ENCODE results near the gene SNX13.

Gene SNX13

DNA sequence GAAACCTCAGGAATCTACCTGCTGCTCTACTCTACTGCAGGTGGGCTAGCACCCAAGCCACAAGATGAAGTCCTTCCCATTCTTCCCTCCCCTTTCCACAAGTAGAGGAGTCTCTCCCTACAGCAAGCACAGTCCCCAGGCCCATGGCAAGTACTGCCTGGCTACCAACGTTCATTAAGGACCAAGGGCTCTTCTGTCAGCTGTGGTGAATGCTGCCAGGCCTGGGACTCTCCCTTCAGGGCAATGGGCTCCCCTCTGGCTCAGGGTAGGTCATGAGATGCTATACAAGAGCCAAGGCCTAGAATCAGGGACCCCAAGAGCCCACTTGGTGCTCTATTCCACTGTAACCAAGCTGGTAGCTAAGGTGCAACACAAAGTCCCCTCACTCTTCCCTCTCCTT lies 39.8 kb downstream of the SNX13 start:
- Histone ChIP-seq H3K9me3 (ENCODE audit: control insufficient read depth, low read length) (no peaks in the 10 kb centered on the region), H3K4me1 (ENCODE audit: control insufficient read depth, insufficient read depth, low read length) (no peaks in the 10 kb centered on the region), H3K9ac (ENCODE audit: low read length) (no peak overlapping the region), H3K27me3 (ENCODE audit: control insufficient read depth, insufficient read depth, low read length) (no peaks in the 10 kb centered on the region), H3K36me3 (ENCODE audit: control insufficient read depth, insufficient read depth, low read length) (no peaks in the 10 kb centered on the region), H3K4me3 (ENCODE audit: low read length) (no peak overlapping the region)

GRCh38 chr7:17898111-17898510 lies 42.2 kb downstream of the SNX13 start:
- H3K27me3 ChIP-seq (ENCODE audit: control insufficient read depth, insufficient read depth, low read length): no peaks in the 10 kb centered on the region
- H3K4me1 ChIP-seq (ENCODE audit: control insufficient read depth, insufficient read depth, low read length): no peaks in the 10 kb centered on the region
- H3K4me3 ChIP-seq (ENCODE audit: low read length): no peak overlapping the region
- H3K36me3 ChIP-seq (ENCODE audit: control insufficient read depth, insufficient read depth, low read length): no peaks in the 10 kb centered on the region
- no peaks in the 10 kb centered on the region for H3K9me3 ChIP-seq (ENCODE audit: control insufficient read depth, low read length)
- no peak overlapping the region for H3K9ac ChIP-seq (ENCODE audit: low read length)

DNA sequence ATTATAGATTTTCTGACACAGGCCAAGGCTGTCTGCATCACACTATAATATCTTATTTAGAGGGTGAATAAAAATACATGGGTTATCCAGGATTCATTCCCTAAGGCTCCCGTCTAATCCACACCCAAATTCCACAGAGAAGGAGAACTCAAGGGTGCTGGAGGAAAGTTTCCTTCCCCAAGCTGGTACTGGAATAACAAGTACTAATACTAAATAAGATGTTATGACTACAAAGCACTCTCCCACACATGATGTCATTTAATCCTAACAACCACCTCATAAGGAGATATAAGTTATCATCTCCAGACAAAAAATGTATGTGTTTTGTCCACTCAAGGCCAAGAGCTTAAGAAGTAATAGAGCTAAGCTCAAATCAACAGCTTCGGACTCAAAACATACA lies 53.0 kb downstream of the SNX13 start:
- Histone ChIP-seq H3K9ac (ENCODE audit: low read length) (no peak overlapping the region), H3K4me3 (ENCODE audit: low read length) (no peak overlapping the region), H3K36me3 (ENCODE audit: control insufficient read depth, insufficient read depth, low read length) (no peaks in the 10 kb centered on the region), H3K9me3 (ENCODE audit: control insufficient read depth, low read length) (no peaks in the 10 kb centered on the region), H3K4me1 (ENCODE audit: control insufficient read depth, insufficient read depth, low read length) (no peaks in the 10 kb centered on the region), H3K27me3 (ENCODE audit: control insufficient read depth, insufficient read depth, low read length) (no peaks in the 10 kb centered on the region)

GRCh38 chr7:17882685-17883084 lies 57.6 kb downstream of the SNX13 start:
- Histone ChIP-seq H3K27me3 (ENCODE audit: control insufficient read depth, insufficient read depth, low read length) (no peaks in the 10 kb centered on the region), H3K36me3 (ENCODE audit: control insufficient read depth, insufficient read depth, low read length) (no peaks in the 10 kb centered on the region)

DNA sequence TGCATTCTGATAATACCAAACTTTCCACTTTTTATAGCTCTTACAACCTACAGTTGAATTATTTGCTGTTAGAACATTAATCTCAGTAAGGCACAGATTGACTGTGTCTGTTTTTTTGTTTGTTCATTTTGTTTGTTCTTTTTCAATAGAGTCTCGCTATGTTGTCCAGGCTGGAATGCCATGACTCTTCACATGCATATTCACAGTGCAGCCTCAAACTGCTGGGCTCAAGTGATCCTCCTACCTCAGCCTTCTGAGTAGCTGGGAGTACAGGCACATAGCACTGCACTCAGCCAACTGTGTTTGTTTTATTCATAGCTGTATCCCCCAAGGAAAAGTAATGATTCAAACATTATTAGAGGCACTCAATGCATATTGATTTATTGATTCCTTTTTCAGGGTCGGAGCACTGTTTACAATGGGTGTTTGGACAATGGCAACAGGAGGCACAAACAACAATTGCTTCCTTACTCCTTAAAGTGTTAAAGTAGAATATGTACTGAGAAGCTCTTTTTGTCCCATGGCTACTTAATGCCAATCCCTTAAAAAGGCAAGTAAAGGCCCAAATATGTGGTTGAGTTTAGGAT lies 61.1 kb downstream of the SNX13 start:
- Histone ChIP-seq H3K9me3 (ENCODE audit: control insufficient read depth, low read length) (no peaks in the 10 kb centered on the region), H3K4me3 (ENCODE audit: low read length) (no peak overlapping the region), H3K9ac (ENCODE audit: low read length) (no peak overlapping the region), H3K36me3 (ENCODE audit: control insufficient read depth, insufficient read depth, low read length) (no peaks in the 10 kb centered on the region), H3K27me3 (ENCODE audit: control insufficient read depth, insufficient read depth, low read length) (no peaks in the 10 kb centered on the region), H3K4me1 (ENCODE audit: control insufficient read depth, insufficient read depth, low read length) (no peaks in the 10 kb centered on the region)

More at GRCh38 chr7:17882685-17883084, 57.6 kb downstream of the SNX13 start:
- H3K4me1 ChIP-seq (ENCODE audit: control insufficient read depth, insufficient read depth, low read length): no peaks in the 10 kb centered on the region
- no peak overlapping the region for H3K9ac ChIP-seq (ENCODE audit: low read length)
- H3K4me3 ChIP-seq (ENCODE audit: low read length): no peak overlapping the region
- no peaks in the 10 kb centered on the region for H3K9me3 ChIP-seq (ENCODE audit: control insufficient read depth, low read length)

- no peak overlapping the region for H3K4me3 ChIP-seq (ENCODE audit: low read length)
- H3K4me1 ChIP-seq (ENCODE audit: control insufficient read depth, insufficient read depth, low read length): no peaks in the 10 kb centered on the region
- no peaks in the 10 kb centered on the region for H3K36me3 ChIP-seq (ENCODE audit: control insufficient read depth, insufficient read depth, low read length)
- H3K9ac ChIP-seq (ENCODE audit: low read length): no peak overlapping the region
- no peaks in the 10 kb centered on the region for H3K9me3 ChIP-seq (ENCODE audit: control insufficient read depth, low read length)
- H3K27me3 ChIP-seq (ENCODE audit: control insufficient read depth, insufficient read depth, low read length): no peaks in the 10 kb centered on the region
Observed at GRCh38 chr7:17878627-17879026, 61.7 kb downstream of the SNX13 start.

DNA sequence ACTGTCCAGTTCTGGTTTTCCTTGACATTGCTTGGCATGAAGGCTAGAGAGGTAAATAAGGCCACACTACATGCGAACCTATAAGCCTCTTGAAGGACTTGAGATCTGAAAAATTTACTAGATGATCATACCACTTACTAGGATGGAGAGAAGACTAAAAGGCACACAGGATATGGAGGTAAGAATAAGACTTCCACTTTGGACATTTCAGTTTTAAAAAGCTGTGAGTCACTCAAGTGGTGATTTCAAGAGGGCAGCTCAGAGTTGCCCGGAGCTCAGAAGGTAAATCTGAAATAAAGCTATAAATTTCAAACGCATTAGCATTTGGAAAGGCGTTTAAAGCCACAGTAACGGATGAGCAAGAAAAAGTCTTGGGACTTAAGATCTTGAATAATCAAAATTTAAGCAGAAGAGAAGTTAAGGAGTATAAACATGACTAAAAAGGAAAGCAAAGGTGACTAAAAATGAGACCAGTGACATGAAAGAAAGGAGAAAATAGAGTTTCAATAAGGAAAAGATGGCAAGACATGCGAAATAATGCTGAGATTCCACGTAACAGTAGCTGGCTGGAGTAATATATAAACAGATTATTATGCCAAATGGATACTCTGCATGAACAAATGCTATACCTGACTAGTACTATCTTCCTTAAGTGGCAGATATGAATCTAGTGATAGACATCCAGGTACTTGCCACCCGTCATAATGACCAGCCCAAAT lies 68.3 kb downstream of the SNX13 start:
- H3K36me3 ChIP-seq (ENCODE audit: control insufficient read depth, insufficient read depth, low read length): no peaks in the 10 kb centered on the region

GRCh38 chr7:17870406-17870805 lies 69.9 kb downstream of the SNX13 start:
- Histone ChIP-seq H3K9ac (ENCODE audit: low read length) (no peak overlapping the region), H3K36me3 (ENCODE audit: control insufficient read depth, insufficient read depth, low read length) (no peaks in the 10 kb centered on the region), H3K4me3 (ENCODE audit: low read length) (no peak overlapping the region), H3K9me3 (ENCODE audit: control insufficient read depth, low read length) (no peaks in the 10 kb centered on the region), H3K4me1 (ENCODE audit: control insufficient read depth, insufficient read depth, low read length) (no peaks in the 10 kb centered on the region), H3K27me3 (ENCODE audit: control insufficient read depth, insufficient read depth, low read length) (no peaks in the 10 kb centered on the region)

More for the DNA sequence above, 68.3 kb downstream of the SNX13 start:
- no peaks in the 10 kb centered on the region for H3K9me3 ChIP-seq (ENCODE audit: control insufficient read depth, low read length)
- H3K9ac ChIP-seq (ENCODE audit: low read length): no peak overlapping the region
- H3K4me1 ChIP-seq (ENCODE audit: control insufficient read depth, insufficient read depth, low read length): no peaks in the 10 kb centered on the region
- H3K27me3 ChIP-seq (ENCODE audit: control insufficient read depth, insufficient read depth, low read length): no peaks in the 10 kb centered on the region
- H3K4me3 ChIP-seq (ENCODE audit: low read length): no peak overlapping the region

GRCh38 chr7:17863809-17864143 lies 76.5 kb downstream of the SNX13 start:
- Histone ChIP-seq H3K27me3 (ENCODE audit: control insufficient read depth, insufficient read depth, low read length) (no peaks in the 10 kb centered on the region), H3K9me3 (ENCODE audit: control insufficient read depth, low read length) (no peaks in the 10 kb centered on the region), H3K36me3 (ENCODE audit: control insufficient read depth, insufficient read depth, low read length) (peaks cover 4% of the 10 kb centered on the region), H3K4me1 (ENCODE audit: control insufficient read depth, insufficient read depth, low read length) (no peaks in the 10 kb centered on the region), H3K9ac (ENCODE audit: low read length) (no peak overlapping the region), H3K4me3 (ENCODE audit: low read length) (no peak overlapping the region)

DNA sequence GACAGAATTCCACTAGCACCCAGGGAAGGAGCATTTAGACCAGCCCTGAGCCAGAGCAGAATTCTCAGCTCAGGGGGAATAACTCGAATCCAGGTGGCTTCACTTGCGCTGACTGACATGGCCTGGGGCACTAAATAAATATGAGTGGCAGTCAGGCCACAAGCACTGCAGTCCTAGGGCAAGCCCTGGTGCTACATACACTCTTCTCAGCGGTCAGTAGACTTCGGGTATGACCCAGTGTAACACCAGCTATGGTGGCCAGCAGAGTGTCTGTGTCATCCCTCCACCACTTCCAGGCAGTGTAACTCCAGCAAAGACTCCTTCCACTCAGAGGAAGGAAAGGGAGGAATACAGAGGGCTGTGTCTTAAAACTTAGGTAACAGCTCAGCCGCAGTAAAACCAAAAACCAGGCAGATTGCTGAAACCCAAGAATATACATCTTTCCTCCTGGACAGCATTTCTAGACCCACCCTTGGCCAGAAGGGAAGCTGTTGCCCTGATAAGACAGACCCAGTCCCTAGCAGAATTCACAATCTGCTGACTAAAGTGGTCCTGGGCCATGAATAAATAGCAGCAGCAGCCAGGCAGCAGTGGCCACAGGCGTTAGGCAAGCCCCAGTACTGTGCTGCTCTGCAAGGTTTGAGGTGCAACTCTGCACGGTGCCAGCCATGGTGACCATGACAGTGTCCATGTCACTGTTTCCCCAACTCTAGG lies 77.0 kb downstream of the SNX13 start:
- Histone ChIP-seq H3K4me3 (ENCODE audit: low read length) (no peak overlapping the region), H3K9ac (ENCODE audit: low read length) (no peak overlapping the region), H3K27me3 (ENCODE audit: control insufficient read depth, insufficient read depth, low read length) (no peaks in the 10 kb centered on the region), H3K4me1 (ENCODE audit: control insufficient read depth, insufficient read depth, low read length) (no peaks in the 10 kb centered on the region), H3K36me3 (ENCODE audit: control insufficient read depth, insufficient read depth, low read length) (peaks cover 4% of the 10 kb centered on the region), H3K9me3 (ENCODE audit: control insufficient read depth, low read length) (no peaks in the 10 kb centered on the region)

DNA sequence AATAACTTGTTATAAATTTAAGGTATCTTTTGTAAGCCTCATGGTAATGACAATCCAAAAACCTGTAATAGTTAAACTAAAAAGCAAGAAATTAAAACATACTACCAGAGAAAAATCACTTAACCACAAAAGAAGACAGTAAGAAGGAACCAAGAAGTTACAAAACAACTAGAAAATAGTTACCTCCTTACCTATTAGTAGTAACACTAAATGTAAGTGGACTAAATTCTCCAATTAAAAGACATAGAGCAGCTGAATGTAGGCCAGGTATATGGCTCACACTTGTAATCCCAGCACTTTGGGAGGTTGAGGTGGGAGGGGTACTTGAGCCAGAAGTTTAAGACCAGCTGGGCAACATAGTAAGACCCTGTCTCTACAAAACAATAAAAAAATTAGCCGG lies 84.0 kb downstream of the SNX13 start:
- Histone ChIP-seq H3K9ac (ENCODE audit: low read length) (no peak overlapping the region), H3K36me3 (ENCODE audit: control insufficient read depth, insufficient read depth, low read length) (peaks cover under 1% of the 10 kb centered on the region), H3K9me3 (ENCODE audit: control insufficient read depth, low read length) (no peaks in the 10 kb centered on the region), H3K4me1 (ENCODE audit: control insufficient read depth, insufficient read depth, low read length) (no peaks in the 10 kb centered on the region), H3K27me3 (ENCODE audit: control insufficient read depth, insufficient read depth, low read length) (no peaks in the 10 kb centered on the region), H3K4me3 (ENCODE audit: low read length) (no peak overlapping the region)

- H3K36me3 ChIP-seq (ENCODE audit: control insufficient read depth, insufficient read depth, low read length): no peaks in the 10 kb centered on the region
- H3K4me3 ChIP-seq (ENCODE audit: low read length): no peak overlapping the region
- H3K4me1 ChIP-seq (ENCODE audit: control insufficient read depth, insufficient read depth, low read length): no peaks in the 10 kb centered on the region
- no peak overlapping the region for H3K9ac ChIP-seq (ENCODE audit: low read length)
- no peaks in the 10 kb centered on the region for H3K27me3 ChIP-seq (ENCODE audit: control insufficient read depth, insufficient read depth, low read length)
- H3K9me3 ChIP-seq (ENCODE audit: control insufficient read depth, low read length): no peaks in the 10 kb centered on the region
Observed at GRCh38 chr7:17855202-17855601, 85.1 kb downstream of the SNX13 start.

Data from mucosa of stomach (tissue), 1 donor.